ENCODE measurements around the gene REPIN1.

DNA sequence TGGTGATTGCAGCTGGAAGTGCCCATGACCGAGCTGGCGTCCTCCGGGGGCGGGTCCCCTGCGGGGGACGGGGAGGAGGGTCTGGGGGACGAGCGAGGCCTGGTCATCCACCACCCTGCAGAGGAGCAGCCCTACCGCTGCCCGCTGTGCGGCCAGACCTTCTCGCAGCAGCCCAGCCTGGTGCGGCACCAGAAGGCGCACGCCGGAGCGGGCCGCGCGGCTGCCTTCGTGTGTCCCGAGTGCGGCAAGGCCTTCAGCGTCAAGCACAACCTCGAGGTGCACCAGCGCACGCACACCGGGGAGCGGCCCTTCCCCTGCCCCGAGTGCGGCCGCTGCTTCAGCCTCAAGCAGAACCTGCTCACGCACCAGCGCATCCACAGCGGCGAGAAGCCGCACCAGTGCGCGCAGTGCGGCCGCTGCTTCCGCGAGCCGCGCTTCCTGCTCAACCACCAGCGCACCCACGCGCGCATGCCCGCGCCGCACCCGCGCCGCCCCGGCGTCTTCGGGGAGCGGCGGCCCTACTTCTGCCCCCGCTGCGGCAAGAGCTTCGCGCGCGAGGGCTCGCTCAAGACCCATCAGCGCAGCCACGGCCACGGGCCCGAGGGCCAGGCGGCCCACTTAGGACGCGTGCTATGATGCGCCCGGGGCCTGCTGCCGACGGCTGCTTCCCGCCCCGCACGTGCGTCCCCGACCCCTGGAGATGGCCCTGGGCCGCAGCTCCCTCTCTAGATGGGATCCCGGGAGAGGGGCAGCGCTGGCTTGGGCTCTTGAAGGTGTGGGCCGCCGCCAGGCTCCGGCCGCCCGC lies 39.2 kb downstream of the REPIN1 start:
- TF ChIP-seq CTCF (conservative IDR thresholded peaks at IDR 0.05; ENCODE audit: low read depth, low read length) (no peak), EZH2 (IDR thresholded peaks at IDR 0.05; ENCODE audit: borderline replicate concordance, low read depth, low read length, poor library complexity, severe bottlenecking) (no peak)

Data from A673 (cell line).